GM20431 (cell line): ENCODE results near the gene C4BPB.

ENCODE experiments used
- in situ Hi-C: fragments of 300-500 bp; cut with MseI, MboI; formaldehyde crosslinking; loops from one replicate; pipeline ENCODE4 v1.15.0; 2020; ENCODE audit warnings: low sequenced_read_pairs; ENCODE audit not compliant: unreplicated experiment

The C4BPB gene

GRCh38 chr1:207079706-207080241 lies 8.9 kb upstream of the C4BPB start:
- in situ Hi-C loops, result loop anchor here (25.0 kb wide), 2 partner anchors 333 to 408 kb away; partner anchors contain the start of gene CR1

DNA sequence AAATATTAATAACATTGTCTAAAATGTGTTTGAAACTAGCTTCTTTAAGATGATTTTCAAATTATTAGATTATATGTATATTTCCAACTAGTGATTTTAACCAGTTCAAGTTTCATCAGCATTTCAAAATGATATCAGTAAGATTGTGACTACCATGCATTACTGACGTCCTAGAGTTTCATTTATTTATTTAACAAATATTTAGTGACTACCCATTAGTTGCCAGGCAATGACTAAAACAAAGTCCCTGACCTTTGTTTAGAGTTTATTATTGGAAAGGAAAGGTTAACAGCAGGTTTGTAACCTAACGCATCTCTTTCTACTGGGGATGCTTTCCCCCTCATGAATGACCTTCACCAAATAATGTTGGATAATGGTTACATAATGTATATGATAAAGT lies 7.6 kb upstream of the C4BPB start:
- in situ Hi-C loops, result loop anchor here (25.0 kb wide), 2 partner anchors 331 to 406 kb away; partner anchors contain the start of gene CR1

GRCh38 chr1:207081806-207082205 lies 6.9 kb upstream of the C4BPB start:
- in situ Hi-C loops, result loop anchor here (25.0 kb wide), 2 partner anchors 330 to 405 kb away; partner anchors contain the start of gene CR1

GRCh38 chr1:207084232-207084631 lies 4.4 kb upstream of the C4BPB start:
- in situ Hi-C loops, result loop anchor here (25.0 kb wide), 2 partner anchors 328 to 403 kb away; partner anchors contain the start of gene CR1

DNA sequence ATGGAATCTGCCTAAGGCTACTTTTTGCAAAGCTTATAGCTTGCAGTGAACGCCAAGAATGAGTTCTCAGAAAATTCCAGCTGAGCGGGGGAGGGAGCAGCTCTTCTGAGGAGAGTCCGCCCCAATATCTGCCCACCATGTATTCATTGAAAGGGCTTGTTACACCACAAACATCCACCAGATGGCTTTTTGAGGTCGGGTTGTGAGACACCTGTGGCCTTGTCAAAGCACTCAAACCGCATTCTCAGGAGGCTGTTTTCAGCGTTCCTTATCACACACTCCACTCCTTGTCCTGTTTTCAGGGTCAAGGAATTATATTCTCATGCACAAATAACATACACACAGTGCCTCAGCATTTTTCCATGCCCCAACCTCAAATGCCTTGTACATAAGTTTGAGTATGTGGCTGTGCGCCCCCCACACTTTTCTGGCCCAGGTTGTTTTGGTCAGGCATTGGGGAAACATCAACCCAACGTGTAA lies 3.9 kb upstream of the C4BPB start:
- in situ Hi-C loops, result loop anchor here (25.0 kb wide), 2 partner anchors 328 to 403 kb away; partner anchors contain the start of gene CR1

DNA sequence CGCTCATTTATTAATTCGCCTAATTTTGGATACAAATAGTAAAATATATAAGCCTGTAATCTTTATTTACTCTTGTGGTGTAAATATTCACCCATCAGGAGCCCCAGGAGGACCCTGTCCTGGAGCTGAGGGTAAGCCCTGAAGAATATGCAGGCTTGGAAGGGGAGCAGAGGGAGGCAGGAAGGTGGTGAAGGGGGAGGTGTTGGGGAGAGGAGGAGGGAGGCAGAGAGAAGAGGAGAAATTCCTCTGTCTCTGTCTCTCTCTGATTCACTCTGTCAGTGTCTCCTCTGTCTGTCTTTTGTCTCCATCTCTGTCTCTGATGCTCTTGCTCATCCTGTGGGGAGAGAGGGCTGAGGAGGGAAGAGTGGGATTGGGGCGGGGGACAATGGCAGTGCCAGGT lies 2.8 kb upstream of the C4BPB start:
- in situ Hi-C loops, result loop anchor here (25.0 kb wide), 2 partner anchors 326 to 401 kb away; partner anchors contain the start of gene CR1

- in situ Hi-C loops, result loop anchor here (25.0 kb wide), 2 partner anchors 324 to 399 kb away; partner anchors contain the start of gene CR1
Measured at GRCh38 chr1:207088161-207088560, 499 bp upstream of the C4BPB start.

- in situ Hi-C loops, result loop anchor here (25.0 kb wide), 2 partner anchors 323 to 398 kb away; partner anchors contain the start of gene CR1
Measured at GRCh38 chr1:207089627-207090355, 1.1 kb downstream of the C4BPB start.

- in situ Hi-C loops, result loop anchor here (25.0 kb wide), 2 partner anchors 321 to 396 kb away; partner anchors contain the start of gene CR1
Measured at GRCh38 chr1:207091200-207091908, 2.7 kb downstream of the C4BPB start.

- in situ Hi-C loops, result loop anchor here (25.0 kb wide), 2 partner anchors 318 to 393 kb away; partner anchors contain the start of gene CR1
Measured at GRCh38 chr1:207093944-207094343, 5.3 kb downstream of the C4BPB start.

- in situ Hi-C loops, result loop anchor here (25.0 kb wide), 2 partner anchors 314 to 389 kb away; partner anchors contain the start of gene CR1
Measured at GRCh38 chr1:207097871-207098324, 9.2 kb downstream of the C4BPB start.

- in situ Hi-C loops, result no loop called here
Measured at GRCh38 chr1:207101720-207102119, 13.1 kb downstream of the C4BPB start.

DNA sequence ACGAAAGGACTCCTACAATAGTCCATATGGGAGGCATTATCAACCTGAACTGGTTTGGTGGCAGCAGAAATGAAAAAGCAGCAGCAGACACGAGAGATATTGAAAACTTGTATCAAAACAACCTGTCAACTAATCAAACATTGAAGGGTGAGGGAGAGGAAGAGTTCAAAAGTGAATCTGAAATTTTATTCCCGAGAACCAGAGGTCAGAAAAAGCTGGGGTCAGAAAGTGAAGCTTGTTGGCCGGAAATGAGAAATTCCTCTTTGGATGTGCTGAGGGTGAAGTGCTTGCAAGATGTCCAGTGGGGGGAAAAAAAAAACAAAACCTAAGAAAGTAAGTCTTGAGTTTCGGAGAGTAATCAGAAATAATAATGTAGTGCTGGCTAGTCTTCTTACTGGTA lies 13.5 kb downstream of the C4BPB start:
- in situ Hi-C loops, result no loop called here

DNA sequence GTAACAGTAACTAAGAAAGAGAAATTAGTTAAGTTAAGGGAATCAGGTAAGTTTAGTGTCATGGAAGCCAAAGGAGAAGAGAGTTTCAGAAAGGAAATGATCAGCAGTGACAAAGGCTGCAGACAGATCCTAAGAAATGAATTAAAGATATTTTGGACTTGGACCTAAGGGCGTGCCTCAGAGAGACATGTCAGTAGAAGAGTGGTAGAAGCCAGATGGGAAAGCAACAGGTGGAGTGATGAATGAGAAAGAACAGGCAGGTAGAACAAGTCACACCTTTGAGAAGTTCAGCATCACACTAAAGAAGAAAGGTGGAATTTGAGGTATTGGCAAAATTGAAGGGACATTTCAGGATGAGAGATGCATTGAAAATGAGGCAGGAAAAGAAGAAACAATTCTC lies 14.0 kb downstream of the C4BPB start:
- in situ Hi-C loops, result no loop called here

DNA sequence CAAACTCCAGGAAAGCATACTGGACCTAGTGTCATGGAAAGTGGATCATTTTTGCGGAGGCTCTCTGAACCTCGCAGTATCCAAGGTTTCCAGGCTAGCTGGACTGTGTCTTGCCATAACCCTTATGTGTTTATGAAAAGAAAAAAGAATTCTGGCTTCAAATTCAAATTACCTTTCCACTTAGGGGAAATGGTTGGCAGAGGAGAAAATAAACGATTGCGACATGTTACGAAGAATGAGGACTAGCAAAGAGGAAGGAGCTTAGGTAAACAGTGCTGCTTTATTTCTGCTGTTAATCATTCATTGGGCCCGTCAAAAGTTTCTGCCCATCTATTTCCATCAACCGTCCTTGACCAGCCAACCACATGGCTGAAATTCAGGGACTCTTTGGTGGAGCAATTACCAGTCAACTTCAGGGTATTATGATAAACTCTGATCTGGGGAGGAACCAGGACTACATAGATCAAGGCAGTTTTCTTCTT lies 15.3 kb downstream of the C4BPB start, which contains the start of gene C4BPA:
TSS of gene C4BPA (plus strand) at position 342 of the 482 bp plus-strand sequence. CDS start 8,793 bp downstream, outside the sequence.
- in situ Hi-C loops, result no loop called here

DNA sequence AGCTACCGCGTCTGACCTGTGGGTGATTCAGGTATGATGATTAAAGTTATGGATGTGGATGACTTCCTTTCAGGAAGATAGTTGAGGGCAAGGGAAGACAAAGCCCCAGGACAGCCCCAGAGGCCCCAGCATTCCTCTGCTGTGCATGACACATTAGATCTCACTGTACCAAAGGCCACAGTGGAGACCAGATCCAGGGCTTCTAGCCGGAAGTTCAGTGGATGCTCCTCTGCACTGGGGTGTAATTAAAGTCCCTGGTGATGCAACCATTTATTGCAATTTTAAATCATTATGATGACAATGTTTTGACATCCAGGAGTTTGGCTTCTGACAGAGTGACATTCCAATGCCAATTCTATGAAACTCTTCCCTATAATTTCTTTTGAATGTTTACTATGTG lies 20.3 kb downstream of the C4BPB start:
- in situ Hi-C loops, result no loop called here

DNA sequence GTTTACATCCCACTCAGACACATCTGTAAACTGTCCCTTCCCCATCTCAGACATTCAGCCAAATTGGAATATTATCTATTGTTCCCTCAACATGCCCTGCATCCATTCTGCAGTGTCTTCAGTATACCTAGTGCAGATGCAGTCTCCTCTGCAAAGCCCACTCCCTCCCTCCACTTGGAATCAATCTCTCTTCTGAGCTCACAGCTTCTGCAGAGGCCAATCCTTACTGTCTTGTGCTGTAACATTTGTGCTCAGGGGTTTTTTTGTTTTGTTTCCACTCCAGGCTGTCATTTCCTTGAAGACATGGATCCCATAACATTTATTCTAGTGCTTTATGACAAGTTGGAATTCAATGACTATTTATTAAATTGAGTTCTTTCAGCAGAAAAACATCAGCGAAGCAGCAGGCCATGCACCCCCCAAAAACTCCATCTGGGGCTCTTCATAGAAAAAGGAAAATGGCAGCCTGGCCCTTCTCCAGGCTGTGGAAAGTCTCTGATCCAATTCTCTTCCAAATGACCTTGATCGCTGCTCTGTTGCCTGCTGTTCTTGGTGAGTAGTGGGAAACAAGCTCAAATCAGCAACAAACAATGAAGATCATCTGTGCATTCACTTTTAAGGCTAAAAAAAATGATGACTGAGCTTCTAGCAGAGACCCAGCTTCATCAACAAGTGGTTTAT lies 24.1 kb downstream of the C4BPB start:
- in situ Hi-C loops, result no loop called here

- in situ Hi-C loops, result no loop called here
Measured at GRCh38 chr1:207115269-207115668, 26.6 kb downstream of the C4BPB start.

- in situ Hi-C loops, result no loop called here
Measured at GRCh38 chr1:207124389-207124788, 35.7 kb downstream of the C4BPB start.
